Ovary (tissue), 9 donors: ENCODE results near the gene SLC1A2. TPM values are rescaled to one million over a fixed set of nuclear protein-coding genes. Genes with fewer than 3 reads are reported as not detected.

Experiments used
- DNase-seq, 5 donors: peaks; one replicate each; pipeline ENCODE4 v3.0.0-alpha.2; 2019 to 2020
- H3K27ac ChIP-seq, 2 donors: fragments of 200-600 bp; one replicate each; pipeline versions ENCODE4 v1.5.1 to v1.8.0; 2019 to 2022
- H3K27me3 ChIP-seq: fragments of 200-600 bp; one replicate; pipeline ENCODE4 v1.8.0; 2022
- H3K36me3 ChIP-seq: fragments of 200-600 bp; sonication (generic); one replicate; pipeline ENCODE4 v1.5.1; 2019
- H3K4me1 ChIP-seq: one replicate; pipeline ENCODE4 v1.8.1; 2013; ENCODE audit warnings: mild to moderate bottlenecking, moderate library complexity; ENCODE audit not compliant: insufficient read depth
- H3K4me3 ChIP-seq: fragments of 200-600 bp; sonication (generic); one replicate; pipeline ENCODE4 v1.5.1; 2017
- H3K9me3 ChIP-seq, 2 donors: fragments of 200-600 bp in 1 of 2; sonication (generic) in 1 of 2; one replicate each; pipeline versions ENCODE4 v1.5.1 to v1.8.1; 2013 to 2019; ENCODE audit warnings: mild to moderate bottlenecking in 1 of 2, moderate library complexity in 1 of 2
- CTCF ChIP-seq, 3 donors: fragments of 450-650 bp in 2 of 3; fragments of 200-600 bp in 1 of 3; IDR thresholded peaks; one replicate each; pipeline versions ENCODE4 v1.5.1 to v1.8.0; 2016 to 2022; ENCODE audit warnings: antibody characterized with exemption in 3 of 3, mild to moderate bottlenecking in 1 of 3
- EP300 ChIP-seq: sonication (generic); formaldehyde crosslinking; IDR thresholded peaks from one replicate; pipeline ENCODE4 v1.6.1; 2017; ENCODE audit warnings: antibody characterized with exemption
- POLR2A ChIP-seq: fragments of 450-650 bp; IDR thresholded peaks from one replicate; pipeline ENCODE4 v1.6.1; 2017; ENCODE audit warnings: antibody characterized with exemption, mild to moderate bottlenecking, moderate library complexity
- WGBS, 3 donors: extraction: QIAGEN DNeasy Blood & Tissue Kit in 1 of 3; methylation state at CpG; one replicate each; pipeline versions ENCODE4 v1.1.5 to v1.1.7; 2013 to 2017; 5-methylcytosine and 5-hydroxymethylcytosine counted together
- intact Hi-C, 4 donors: fragments of 100-400 bp; cut with DNase I; formaldehyde crosslinking; loops; one replicate each; pipeline versions ENCODE4 v1.11.0 to v1.15.1; 2022 to 2023
- polyA plus RNA-seq, 2 donors: library from polyadenylated mRNA; stranded (reverse); fragments of 200-250 nt in 1 of 2; fragments of 350-450 nt in 1 of 2; fragmentation: Illumina TruSeq in 1 of 2; extraction: RNeasy Lipid Tissue Mini Kit (QIAGEN cat#74804) in 1 of 2; gene quantifications; one replicate each; pipeline ENCODE4 v1.2.3, GENCODE V29; 2013 to 2014
- total RNA-seq, 7 donors: library from RNA; depleted of rRNA in 2 of 7; stranded (reverse); fragments of >200 nt in 2 of 7; fragmentation: NEBNext Ultra II Directional in 3 of 7; extraction: Animal tissue kit (Norgen Biotek cat#: 25700) in 3 of 7; gene quantifications; one replicate each; pipeline versions ENCODE4 v1.1.0 to v1.2.4, GENCODE V29; 2016 to 2023
- donor health status: DM: no; HTN: no; CAD: no; lungs with moderate emphysema.
- donor health status: DM: no; HTN: no; CAD: no.
- donor health status: Bipolar disorder and iron deficiency.
- donor health status: DM: yes; HTN: yes; CAD: no.
- donor health status: DM: no; HTN: no; CAD: no.
- donor health status: DM: yes; HTN: yes; CAD: no.

Gene SLC1A2
- total and polyA plus RNA-seq, 9 donors: 0.02 to 0.80 (median 0.15) TPM

GRCh38 chr11:35214226-35214770 lies 205.1 kb downstream of the SLC1A2 start:
- no peaks in the 10 kb centered on the region for H3K36me3 ChIP-seq
- no peak for TF ChIP-seq POLR2A
- TF ChIP-seq EP300: no peak
- TF ChIP-seq CTCF (IDR thresholded peaks at IDR 0.05): no peak
- no peaks in the 10 kb centered on the region for H3K27me3 ChIP-seq
- no peaks in the 10 kb centered on the region for H3K9me3 ChIP-seq
- H3K4me3 ChIP-seq: no peak overlapping the region
- WGBS, 3 donors: 65 to 70% (median 68%) methylated on average over 2 of the region's 2 CpGs
- intact Hi-C loops: loop anchor here in 1 of 4 donors (10.0 kb wide), 1 partner anchor 61 kb away; no protein-coding TSS in a partner anchor
- H3K4me1 ChIP-seq: no peaks in the 10 kb centered on the region
- no peak for DNase-seq
- H3K27ac ChIP-seq: no peak overlapping the region

- H3K36me3 ChIP-seq: no peaks in the 10 kb centered on the region
- intact Hi-C loops: loop anchor here in 1 of 4 donors (10.0 kb wide), 1 partner anchor 63 kb away; no protein-coding TSS in a partner anchor
- TF ChIP-seq POLR2A (no peak), CTCF (IDR thresholded peaks at IDR 0.05) (no peak), EP300 (no peak)
- WGBS, 3 donors: 87 to 90% (median 89%) methylated on average over 3 of the region's 3 CpGs
- no peaks in the 10 kb centered on the region for H3K9me3 ChIP-seq
- H3K27me3 ChIP-seq: no peaks in the 10 kb centered on the region
- H3K4me3 ChIP-seq: no peak overlapping the region
- no peaks in the 10 kb centered on the region for H3K4me1 ChIP-seq
- DNase-seq: no peak
- H3K27ac ChIP-seq: no peak overlapping the region
Measured at GRCh38 chr11:35211952-35212351, 207.4 kb downstream of the SLC1A2 start.

- intact Hi-C loops: loop anchor here in 1 of 4 donors (10.0 kb wide), 1 partner anchor 64 kb away; no protein-coding TSS in a partner anchor
- Histone ChIP-seq H3K36me3 (no peaks in the 10 kb centered on the region), H3K4me3 (no peak overlapping the region), H3K4me1 (no peaks in the 10 kb centered on the region), H3K9me3 (no peaks in the 10 kb centered on the region), H3K27ac (no peak overlapping the region), H3K27me3 (no peaks in the 10 kb centered on the region)
- TF ChIP-seq CTCF (IDR thresholded peaks at IDR 0.05) (no peak), POLR2A (no peak), EP300 (no peak)
- DNase-seq: no peak
- 79 to 86% (median 82%) methylated on average over 3 of the region's 3 CpGs for WGBS, 3 donors
Measured at GRCh38 chr11:35210876-35211546, 208.3 kb downstream of the SLC1A2 start.

- Histone ChIP-seq H3K4me3 (no peak overlapping the region), H3K27ac (no peak overlapping the region), H3K27me3 (no peaks in the 10 kb centered on the region), H3K9me3 (no peaks in the 10 kb centered on the region), H3K36me3 (no peaks in the 10 kb centered on the region), H3K4me1 (no peaks in the 10 kb centered on the region)
- no peak for DNase-seq
- 66 to 82% (median 66%) methylated on average over 4 of the region's 4 CpGs for WGBS, 3 donors
- intact Hi-C loops: no loop called here
- TF ChIP-seq CTCF (IDR thresholded peaks at IDR 0.05) (no peak), EP300 (no peak), POLR2A (no peak)
Measured at GRCh38 chr11:35208795-35209194, 210.6 kb downstream of the SLC1A2 start.
